HepG2 (cell line): Measurements from ENCODE around the gene ANO6.

ENCODE experiments used
- ARID2 ChIP-seq: sonication (generic); formaldehyde crosslinking; IDR thresholded peaks from 2 replicates; pipeline ENCODE4 v1.8.1; 2022; ENCODE audit warnings: mild to moderate bottlenecking, missing genetic modification reagents, borderline replicate concordance
- BHLHE40 ChIP-seq: IDR thresholded peaks from 2 replicates; pipeline ENCODE4 v1.6.1; 2011; ENCODE audit warnings: low read length, improper control_type of control experiment
- NFIC ChIP-seq: IDR thresholded peaks from 2 replicates; pipeline ENCODE4 v1.6.1; 2012; ENCODE audit warnings: mild to moderate bottlenecking, low read length, inconsistent platforms
- PCBP2 ChIP-seq: fragments of 200-400 bp; formaldehyde crosslinking; optimal IDR thresholded peaks from 2 replicates; pipeline ENCODE3; 2018; ENCODE audit warnings: low read length, low read depth; ENCODE audit not compliant: poor library complexity, severe bottlenecking
- POLR2AphosphoS5 ChIP-seq: IDR thresholded peaks from 2 replicates; pipeline ENCODE4 v1.6.1; 2012; ENCODE audit warnings: low read depth, low read length
- SIN3A ChIP-seq: IDR thresholded peaks from 2 replicates; pipeline ENCODE4 v1.6.1; 2011; ENCODE audit warnings: low read depth, mild to moderate bottlenecking, control low read depth, low read length, borderline replicate concordance
- TOE1 ChIP-seq: sonication (generic); formaldehyde crosslinking; IDR thresholded peaks from 2 replicates; pipeline ENCODE4 v1.4.0; 2020; ENCODE audit warnings: mild to moderate bottlenecking, missing genetic modification reagents
- ZNF790 ChIP-seq: sonication (generic); formaldehyde crosslinking; IDR thresholded peaks from 2 replicates; pipeline ENCODE4 v1.8.0; 2022; ENCODE audit warnings: missing genetic modification reagents, mild to moderate bottlenecking, borderline replicate concordance
- TF ChIP-seq, protein P1 (sequence below), 2 experiments: sonication (generic) in 1 of 2; formaldehyde crosslinking in 1 of 2; IDR thresholded peaks; 2 replicates each; pipeline versions ENCODE4 v1.5.1 to v1.6.1; 2011 to 2020; ENCODE audit warnings: borderline replicate concordance in 1 of 2, low read depth in 1 of 2, low read length in 1 of 2, mild to moderate bottlenecking in 1 of 2, missing genetic modification reagents in 1 of 2, moderate library complexity in 1 of 2
- TF ChIP-seq, protein P2 (sequence below): sonication (generic); formaldehyde crosslinking; IDR thresholded peaks from 2 replicates; pipeline ENCODE4 v1.5.0; 2020; ENCODE audit warnings: mild to moderate bottlenecking, missing genetic modification reagents, moderate library complexity

DNA sequence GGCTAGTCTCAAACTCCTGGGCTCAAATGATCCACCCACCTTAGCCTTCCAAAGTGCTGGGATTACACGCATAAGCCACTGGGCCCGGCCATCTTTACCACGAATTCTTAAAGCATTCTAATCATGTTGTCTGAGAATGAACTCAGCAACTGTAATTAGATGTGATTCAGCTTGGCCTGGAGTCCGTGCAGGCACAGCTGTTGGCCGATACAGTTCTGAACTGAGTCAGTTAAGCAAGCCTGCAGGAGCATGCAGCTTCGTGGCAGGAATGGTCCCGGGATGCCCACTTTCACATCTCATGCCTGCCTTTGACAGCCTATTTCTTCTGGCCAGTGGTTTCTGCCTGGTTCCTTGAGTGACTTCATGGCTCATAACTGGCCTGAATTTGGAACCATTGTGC is 194.1 kb downstream of the ANO6 start:
- TF ChIP-seq TOE1 (CRISPR knock-in tag) (no peak), ARID2 (CRISPR knock-in tag) (no peak), PCBP2 (no peak), POLR2AphosphoS5 (no peak), SIN3A (no peak), BHLHE40 (no peak), ZNF790 (CRISPR knock-in tag) (no peak), NFIC (no peak)
- TF ChIP-seq, protein P1, sequence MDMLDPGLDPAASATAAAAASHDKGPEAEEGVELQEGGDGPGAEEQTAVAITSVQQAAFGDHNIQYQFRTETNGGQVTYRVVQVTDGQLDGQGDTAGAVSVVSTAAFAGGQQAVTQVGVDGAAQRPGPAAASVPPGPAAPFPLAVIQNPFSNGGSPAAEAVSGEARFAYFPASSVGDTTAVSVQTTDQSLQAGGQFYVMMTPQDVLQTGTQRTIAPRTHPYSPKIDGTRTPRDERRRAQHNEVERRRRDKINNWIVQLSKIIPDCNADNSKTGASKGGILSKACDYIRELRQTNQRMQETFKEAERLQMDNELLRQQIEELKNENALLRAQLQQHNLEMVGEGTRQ (IDR thresholded peaks at IDR 0.05; ENCODE audit: low read depth, low read length) = no peak
- TF ChIP-seq, protein P1 (CRISPR knock-in tag; IDR thresholded peaks at IDR 0.05; ENCODE audit: borderline replicate concordance) = no peak
- TF ChIP-seq, protein P2, sequence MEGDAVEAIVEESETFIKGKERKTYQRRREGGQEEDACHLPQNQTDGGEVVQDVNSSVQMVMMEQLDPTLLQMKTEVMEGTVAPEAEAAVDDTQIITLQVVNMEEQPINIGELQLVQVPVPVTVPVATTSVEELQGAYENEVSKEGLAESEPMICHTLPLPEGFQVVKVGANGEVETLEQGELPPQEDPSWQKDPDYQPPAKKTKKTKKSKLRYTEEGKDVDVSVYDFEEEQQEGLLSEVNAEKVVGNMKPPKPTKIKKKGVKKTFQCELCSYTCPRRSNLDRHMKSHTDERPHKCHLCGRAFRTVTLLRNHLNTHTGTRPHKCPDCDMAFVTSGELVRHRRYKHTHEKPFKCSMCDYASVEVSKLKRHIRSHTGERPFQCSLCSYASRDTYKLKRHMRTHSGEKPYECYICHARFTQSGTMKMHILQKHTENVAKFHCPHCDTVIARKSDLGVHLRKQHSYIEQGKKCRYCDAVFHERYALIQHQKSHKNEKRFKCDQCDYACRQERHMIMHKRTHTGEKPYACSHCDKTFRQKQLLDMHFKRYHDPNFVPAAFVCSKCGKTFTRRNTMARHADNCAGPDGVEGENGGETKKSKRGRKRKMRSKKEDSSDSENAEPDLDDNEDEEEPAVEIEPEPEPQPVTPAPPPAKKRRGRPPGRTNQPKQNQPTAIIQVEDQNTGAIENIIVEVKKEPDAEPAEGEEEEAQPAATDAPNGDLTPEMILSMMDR (CRISPR knock-in tag) = no peak
